Brain pericyte (primary cell): ENCODE data around the gene ITPR1.

ENCODE experiments used
- DNase-seq: peaks from one replicate; pipeline ENCODE4 v3.0.0-alpha.2; 2012; ENCODE audit warnings: low read depth, low spot score

ITPR1 gene

DNA sequence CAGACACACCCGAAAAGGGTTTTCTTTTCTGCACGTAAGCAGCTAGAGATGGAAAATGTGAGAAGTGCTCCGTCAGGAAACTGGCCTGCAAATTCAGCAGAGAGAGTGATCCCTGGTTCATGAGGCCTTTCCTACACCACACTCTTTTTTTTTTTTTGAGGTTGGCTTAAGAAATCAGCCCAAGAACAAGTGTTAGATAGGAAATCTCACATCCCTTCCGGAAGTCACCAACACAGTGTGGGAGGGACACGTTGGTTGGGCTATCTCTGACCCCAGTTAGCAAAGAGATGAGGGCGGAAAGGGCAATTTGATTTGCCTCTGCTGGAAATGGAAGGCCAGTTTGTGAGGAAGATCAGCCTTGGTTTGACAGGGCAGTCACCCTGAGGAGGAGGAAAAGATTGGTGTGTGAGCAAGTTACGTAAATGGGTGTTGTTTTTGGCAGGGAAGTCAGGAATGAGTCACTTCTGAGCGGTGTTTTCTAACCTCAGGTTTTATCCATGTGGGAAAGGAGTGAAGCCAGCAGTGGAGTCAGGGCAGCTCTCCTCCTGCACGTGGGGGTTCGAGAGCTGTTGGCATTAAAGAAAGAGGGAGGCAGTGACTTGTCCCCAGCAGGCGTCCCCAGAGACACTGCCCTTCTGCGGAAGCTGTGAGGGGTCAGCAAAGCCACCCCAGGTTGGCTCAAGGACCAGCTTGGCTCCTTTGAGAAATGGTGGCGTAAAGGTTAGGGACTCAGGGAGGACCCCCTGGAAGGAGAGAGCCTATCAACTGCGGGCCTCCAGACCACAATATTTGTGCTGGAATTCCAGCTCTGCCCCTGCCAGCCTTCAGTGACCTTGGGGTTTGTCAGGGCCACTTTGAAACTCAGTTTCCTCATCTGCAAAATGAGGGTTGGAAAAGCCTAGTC, 248.5 kb downstream of the ITPR1 start:
- DNase-seq = peak; percentile 96

DNA sequence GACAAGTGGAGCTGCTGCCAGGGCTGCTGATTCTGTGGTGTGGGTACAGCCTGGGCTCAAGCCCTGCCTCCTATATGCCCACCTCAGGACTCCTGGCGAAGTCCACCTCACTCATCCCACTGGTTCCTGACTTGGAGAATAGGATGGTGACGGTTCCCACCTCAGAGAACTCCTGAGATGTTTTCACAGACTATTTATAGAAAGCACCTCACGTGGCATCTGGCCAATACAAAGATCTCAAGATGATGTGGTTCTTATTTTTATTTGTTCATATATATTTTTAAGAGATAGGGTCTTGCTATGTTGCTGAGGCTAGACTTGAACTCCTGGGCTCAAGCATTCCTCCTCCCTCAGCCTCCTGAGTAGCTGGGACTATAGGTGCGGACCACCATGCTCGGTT, 249.2 kb downstream of the ITPR1 start:
- DNase-seq = no peak

DNA sequence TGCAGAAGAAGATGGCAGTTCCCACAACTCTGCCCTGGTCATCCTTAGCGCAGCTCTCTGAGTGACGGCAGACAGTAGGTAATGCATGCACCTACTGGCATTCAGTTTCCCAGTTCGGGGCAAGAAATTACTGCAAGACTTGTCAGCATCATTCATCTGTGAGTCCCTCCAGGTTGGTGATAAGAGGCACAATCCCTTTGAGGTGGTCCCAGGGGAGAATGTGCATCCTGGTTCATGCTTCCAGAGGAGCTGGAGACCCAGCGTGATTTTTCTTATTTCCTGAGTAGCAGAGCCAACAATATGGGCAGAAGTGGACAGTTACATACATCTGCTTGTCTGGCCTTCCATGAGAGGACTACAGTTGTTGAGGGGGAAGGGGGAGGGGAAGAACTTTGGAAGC, 250.2 kb downstream of the ITPR1 start:
- no peak for DNase-seq

DNA sequence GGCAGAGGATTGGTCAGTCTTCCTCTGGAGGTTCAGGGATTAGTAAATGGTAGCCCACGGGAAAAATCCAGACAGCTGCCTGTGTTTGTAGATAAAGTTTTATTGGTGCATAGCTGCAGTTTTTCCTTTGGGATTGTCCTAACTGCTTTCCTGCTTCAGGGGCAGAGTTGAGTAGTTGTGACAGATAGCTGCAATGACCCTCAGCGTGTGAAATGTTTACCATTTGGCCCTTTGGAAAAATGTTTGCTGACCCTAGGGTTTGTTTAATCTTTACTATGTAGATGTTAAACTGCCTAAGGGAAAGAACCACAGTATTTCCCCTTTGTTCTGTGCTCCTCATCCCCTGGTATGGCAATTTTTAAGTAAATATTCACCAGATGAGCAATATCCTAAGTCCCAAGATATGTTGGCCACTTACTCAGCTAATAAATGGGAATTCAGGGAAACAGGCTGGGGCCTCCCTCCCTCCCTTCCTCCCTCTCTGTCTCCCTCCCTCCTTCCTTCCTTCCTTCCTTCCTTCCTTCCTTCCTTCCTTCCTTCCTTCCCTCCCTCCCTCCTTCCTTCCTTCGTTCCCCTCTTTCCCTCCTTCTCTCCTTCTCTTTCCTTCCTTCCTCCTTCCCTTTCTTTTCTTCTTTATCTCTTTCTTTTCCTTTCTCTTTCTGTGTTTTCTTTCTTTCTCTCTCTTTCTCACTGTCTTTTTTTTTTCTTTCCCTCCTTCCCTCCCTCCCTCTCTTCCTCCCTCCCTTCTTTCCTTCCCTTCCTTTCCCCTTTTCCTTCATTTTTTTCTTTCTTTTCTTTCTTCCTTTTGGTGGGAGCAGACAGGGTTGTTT, 251.5 kb downstream of the ITPR1 start:
- no peak for DNase-seq

DNA sequence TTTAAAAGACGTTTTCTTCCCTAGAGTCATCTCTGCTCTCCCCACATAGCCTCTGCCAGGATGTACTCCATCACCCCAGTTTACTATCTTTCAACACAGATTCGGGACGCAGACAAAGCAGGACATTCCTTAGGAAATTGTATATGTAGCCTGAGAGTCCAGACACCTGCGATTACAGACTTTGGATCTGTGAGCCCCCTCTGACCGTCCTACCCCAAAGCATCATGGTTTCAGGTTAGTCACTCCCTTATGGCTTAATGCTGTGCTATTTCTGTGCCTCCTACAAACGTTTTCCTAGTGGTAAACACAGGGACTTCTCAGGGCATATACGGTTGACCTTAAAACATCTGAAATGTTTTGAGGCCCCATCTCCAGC, 252.1 kb downstream of the ITPR1 start:
- no peak for DNase-seq

DNA sequence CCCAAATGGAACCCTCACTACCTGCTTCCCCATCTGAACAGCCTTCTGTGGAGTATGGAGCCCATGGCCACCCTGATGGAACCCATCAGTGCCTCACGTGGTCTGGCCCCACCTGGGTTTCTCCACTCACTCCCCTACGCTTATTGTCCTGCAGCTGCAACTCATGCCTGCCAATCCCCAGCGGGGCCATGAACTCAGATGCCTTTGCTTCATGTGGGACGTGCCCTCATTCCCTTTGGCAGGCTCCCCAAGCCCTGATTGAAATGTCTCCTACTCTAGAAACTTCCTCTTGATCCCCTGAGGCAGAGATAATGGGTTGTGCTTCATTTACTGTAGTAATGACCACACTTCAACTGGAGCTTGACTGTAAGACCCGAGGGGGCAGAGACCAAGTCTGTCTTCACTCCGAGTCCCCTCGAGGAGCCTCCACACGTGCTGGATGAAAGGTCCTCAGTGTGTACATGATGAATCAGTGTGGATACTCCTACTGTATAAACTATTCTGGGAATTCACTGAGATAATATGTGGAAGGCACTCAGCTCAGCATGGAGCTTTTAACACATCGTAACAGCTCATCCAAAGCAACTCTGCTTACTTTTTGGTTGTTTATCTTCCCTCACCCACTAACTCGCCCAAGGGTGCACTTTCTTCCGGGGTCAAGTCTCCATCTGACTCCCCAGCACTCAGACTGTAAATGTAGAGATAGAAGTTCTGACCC, 253.3 kb downstream of the ITPR1 start:
- peak; percentile 79 for DNase-seq

DNA sequence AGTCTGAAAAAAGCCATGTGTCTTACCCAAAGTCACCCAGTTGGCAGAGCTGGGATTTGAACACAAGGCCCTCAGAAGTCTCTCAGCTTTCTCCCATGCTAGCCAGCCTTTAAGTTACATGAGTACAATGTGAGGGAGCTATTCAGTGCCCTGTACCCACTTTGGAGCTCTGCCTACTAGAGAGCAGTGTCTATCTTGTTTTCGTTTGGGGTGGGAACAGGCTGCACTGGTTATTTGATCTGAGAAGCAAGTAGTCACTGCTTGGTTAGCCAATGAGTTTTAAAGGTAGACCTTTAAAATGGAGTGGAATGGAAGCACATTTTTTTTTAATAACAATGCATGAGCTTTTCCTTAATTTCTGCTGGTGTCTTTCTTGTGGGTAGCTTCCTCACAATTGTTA, 255.0 kb downstream of the ITPR1 start:
- no peak for DNase-seq

DNA sequence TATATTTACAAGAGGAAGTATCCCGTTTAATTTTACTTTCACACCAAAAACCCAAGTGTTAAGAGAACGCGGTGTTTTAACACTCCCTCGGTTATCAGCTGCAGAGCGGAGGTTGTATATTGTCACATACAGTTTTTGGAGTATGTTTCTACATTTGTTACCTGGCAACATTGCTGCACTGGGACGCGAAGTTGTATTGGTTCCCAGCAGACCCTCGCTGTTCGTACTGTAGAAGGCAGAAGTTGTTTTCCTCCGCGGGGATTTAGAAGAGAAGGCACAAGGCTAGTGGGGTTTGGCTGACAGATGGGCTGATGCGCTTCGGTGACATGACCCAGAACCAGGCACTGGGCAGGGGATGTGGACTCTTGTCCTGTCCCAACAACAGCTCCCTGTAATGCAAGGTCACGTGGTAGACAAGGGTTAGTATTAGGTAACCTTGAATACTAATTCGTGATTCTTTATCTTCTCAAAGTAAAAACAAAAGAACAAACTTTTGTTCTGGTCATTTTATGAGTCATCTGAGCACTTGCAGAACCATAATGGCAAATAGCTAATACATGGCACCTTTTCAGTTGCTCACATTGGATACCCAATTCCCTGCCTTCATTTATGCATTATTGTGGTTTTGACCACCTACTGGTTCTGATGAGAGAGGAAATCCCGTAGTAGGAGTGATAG, 255.7 kb downstream of the ITPR1 start:
- no peak for DNase-seq

DNA sequence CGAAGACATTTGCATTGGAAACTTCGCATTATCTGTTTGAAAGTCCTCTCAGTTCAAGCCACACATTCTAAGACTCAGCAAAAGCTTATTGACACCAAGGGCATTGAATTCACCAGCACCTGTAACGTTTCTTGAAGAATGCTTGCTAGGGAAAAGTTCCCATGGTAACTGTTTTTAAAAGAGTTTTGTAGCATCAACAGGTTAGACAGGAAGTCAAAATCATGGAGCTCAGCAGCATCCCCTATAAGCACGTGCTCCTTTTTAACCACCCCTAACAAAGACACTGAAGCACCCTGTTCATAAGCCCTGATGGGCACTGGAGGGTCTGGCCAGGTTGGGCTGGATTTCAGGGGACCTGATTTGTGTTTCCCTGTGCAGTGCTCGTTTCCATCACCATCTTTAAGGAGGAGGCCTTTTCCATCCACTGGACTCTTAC, 256.4 kb downstream of the ITPR1 start:
- DNase-seq = no peak

DNA sequence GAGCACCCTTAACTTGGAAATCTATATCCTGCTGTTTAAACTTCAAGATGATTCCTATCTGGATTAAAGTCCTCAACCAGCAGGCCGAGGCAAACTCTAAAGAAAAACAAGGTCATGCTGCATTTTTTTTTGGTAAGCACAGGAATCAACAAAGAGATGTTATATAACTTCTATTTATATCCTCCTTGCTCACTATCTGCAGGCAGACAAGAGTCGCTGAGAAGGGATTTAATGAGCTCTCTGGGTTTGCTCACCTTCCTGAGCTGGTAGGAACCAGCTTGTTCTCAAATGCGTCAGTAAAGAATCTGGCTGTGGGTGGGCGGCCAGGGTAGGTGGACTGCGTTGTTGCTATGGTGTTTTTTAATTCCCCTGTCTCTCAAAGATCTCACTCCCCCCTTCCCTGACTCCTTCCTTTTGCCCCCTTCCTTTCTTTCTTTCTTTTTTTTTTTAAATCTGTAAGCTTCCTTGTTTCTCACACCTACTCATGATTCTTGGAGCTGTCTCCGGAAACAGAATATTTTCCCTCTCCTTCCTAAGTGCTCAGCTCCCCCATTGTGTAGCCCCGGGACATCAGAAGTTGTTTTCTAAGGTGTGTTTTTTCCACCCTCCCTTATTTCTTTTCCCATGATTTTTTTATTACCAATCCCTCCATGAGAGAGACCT, 257.3 kb downstream of the ITPR1 start:
- DNase-seq = no peak

DNA sequence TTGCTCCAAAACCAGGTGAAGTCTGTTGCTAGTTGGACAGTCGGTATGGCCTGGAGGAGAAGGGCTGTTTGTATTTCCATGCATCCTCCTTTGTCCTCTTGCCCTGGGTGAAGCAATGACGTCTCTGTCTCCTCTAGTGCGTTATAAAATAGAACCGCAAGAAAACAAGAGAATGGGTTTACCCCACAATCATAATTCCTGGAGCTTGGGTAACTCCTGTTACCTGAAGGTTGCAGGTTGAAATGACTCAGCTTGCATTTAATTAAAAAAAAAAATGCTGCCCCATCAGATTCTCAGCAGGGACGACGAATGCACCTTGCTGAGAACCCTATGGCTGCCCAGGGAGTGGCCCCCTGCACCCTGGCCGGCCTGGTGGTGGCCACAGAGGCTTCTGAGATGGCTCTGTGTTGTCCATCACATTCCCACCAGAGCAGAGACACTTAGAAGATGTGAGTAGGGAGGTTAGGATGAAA, 257.9 kb downstream of the ITPR1 start:
- DNase-seq = no peak

DNA sequence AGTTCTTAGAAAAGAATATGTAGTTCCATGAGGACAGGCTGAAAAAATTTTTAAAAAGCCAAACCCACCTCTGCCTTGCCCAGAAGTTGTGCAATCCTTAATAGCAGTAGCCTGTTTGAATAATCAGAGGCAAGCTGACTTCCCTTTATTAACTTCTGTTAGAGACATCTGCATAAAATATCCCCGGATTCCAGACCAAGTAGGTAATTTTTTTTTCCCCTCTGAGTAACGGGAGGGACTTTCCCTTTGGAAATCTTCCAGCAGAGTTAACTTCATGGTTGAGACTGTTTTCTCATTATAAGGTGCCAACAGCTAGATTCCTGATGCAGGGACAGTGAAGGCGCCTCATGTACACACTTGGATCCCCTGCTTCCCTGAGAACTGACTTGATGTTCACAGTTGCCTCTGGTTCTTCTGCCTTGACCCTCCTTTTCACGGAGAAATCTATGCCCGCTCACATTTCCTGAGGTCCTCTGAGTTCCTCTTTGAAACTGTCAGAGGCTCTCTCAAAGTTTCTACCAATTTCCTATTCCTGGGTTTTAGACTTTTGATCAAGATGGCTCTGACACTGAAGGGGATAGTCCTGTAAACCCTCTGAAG, 258.5 kb downstream of the ITPR1 start:
- no peak for DNase-seq

DNA sequence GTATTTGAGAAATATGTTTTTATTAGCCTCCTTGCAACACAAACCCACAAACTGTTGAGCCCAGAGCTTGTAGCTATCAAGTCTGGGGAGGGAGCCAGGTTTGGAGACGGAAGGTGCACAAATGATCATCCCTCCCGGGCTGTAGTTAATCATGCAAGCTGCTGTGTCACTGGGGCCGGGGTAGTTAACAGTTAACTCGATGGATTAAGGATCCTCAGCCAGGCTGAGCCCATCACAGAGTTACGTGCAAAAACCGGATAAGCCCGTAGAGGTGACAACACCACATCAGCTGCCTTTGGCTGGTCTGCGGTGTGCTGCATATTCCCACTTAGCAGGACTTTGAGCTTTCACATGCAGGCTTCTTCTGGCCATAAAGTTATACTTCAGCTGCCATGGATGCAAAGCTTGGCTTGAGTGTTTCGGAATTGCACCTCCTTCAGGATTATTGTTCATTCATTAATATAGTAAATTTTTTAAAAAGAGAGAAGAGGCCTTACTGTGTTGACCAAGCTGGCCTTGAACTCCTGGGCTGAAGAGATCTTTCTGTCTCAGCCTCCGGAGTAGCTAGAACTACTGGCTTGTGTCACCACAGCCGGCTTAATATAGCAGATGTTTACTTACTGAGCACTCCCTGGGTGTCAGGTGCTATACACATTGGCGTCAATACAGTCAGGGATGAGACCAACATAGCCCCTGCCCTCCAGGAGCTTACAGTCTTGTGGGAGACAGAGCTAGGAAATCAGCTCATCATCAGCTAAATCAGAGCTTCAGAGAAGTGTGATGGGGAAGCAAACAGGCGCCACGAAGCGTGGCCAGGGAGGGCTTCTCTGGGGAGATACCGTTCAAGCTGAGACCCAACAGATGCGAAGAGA, 259.3 kb downstream of the ITPR1 start:
- DNase-seq = no peak

DNA sequence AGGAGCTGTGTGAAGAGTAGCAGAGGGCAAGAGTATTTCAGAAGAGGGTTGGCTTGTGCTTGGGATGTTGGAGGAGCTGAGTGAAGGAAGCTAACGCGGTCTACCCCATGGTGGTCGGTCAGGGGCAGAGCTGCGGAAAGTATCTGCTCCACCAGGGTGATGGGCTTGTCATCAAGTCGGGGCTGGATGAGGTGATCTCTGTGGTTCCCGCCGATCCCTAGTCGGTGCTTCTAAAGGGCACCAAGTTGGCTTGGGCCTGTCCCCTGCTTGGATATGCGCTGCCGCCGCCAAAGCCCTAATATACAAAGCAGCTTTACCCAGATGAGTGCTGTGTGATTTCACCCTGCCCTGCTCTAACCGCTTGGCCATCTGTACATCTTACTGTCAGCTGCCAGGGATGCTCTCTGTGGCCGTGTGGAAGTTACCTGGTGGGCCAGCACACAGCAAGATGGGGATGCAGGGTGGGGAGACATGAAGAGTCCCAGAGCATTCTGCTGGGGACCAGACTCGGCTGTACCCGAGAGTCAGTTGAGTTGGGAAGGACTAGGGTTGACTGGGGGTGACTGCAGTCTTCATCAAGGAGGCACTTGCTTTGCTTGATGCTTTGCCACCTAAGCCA, 260.0 kb downstream of the ITPR1 start:
- DNase-seq = no peak

DNA sequence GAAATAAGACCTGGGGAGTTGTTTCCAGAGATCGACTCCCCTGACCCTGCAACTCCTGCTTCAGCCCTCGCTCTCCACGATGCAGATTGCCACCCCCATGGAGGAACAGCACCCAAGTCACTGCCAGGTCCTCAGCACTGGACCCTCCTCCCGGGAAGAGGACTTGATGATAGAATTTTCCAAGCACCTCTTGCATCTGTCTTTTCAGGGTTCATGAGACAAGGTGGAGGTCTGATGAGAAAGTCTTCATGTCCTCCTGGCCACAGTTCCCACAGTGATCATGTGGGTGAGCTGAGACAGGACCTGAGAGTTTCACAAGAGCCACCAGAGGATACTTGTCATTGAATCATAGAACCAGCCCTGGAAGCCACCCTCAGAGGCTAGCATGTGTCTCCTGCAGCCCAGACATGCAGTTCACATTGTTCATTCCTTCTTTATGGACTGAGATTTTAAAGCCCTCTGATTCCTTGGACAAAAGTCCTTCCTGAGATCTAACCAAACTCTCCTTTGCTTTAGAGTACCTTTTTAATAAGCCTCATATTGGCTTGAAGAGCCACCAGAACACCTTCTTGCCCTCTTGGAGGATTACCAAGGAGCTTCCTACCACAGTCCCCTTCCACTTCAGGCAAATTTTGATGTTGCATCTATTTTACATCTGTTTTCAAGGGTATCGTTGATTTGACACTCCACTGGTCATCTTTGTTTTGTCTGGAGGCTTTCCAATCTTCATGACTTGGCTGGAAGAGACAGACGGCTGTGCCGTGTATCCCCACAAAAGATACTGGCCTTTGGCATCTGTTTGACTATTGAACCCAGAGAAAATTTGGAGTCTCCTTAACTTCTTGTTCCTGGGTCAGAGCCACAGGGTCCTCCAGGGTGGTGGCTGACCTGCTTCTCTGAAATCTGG, 261.3 kb downstream of the ITPR1 start:
- no peak for DNase-seq

DNA sequence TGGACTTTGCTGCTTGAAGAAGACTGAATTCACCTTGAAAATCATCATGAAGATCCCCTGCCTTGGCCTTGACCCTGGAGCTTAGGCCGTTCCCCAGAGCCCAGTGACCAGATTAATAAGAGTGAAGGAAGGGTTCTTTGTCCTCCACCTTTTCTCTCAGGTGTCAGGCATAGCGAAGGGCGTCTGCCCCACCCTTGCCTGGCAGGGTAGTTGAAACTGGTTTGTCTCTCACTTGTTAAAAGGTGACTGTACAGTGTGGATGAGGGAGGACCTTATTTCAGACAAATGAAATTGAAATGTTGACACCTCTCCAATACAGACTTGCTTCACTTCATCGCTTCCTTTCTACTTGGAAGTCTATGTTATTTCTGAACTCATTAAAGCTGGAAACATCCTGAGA, 262.4 kb downstream of the ITPR1 start:
- DNase-seq = no peak

DNA sequence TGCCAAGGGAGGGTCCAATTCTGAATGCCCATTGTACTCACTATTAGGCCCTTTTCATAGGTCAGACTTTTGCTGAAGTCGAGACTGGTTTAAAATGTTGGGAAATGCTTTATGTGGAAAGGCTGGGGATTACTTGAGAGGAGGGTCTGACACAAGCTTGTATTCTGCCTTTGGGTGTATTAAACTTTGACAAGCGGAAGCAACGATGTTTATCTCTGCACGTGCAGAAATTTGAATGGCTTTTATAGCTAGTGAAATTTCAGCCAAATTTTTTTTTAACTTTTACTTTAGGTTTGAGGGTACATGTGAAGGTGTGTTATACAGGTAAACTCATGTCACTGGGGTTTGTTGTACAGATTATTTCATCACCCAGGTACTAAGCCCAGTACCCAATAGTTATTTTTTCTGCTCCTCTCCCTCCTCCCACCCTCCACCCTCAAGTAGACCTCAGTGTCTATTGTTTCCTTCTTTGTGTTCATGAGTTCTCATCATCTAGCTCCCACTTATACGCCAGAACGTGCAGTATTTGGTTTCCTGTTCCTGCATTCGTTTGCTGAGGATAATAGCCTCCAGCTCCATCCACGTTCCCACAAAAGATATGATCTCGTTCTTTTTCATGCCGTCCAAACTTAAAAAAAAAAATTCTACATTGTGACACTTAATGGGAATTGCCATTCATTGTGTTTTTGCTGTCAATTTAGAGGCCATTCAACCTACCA, 263.1 kb downstream of the ITPR1 start:
- DNase-seq = no peak
